Measurements from ENCODE around the gene CES2. TPM values are rescaled to one million over a fixed set of nuclear protein-coding genes. Genes with fewer than 3 reads are reported as not detected.

The CES2 gene
- total and polyA plus RNA-seq, 2 donors (not counting 3 experiments of a cell fraction or from before 2014, with no cell fraction given): 19.1 to 28.8 TPM

DNA sequence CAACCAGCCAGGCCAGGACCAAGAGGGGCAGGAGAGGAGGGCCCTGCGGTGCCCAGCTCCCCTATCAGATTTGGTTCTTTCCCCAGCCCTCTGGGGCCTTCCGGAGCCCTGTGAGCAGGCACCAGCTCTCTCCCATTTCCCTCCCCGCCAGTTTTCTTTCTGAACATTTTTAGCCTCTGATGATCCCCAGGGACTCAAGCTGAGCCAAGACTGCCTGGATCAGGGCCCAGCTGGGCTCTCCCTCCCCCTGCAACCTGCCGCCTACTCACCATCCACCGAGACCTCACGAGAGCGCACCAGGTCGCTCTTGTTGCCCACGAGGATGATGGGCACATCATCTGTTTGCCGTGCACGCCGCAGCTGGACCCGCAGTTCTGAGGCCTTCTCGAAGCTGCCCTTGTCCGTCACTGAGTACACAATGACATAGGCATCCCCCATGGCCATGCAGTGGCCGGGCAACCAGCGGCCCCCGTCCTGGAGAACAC is 12.0 kb upstream of the CES2 start:
- no peaks in the 10 kb centered on the region for H3K36me3 ChIP-seq (ENCODE audit: control insufficient read depth in 2 of 2, extremely low read depth in 1 of 2, insufficient read depth in 2 of 2, low read length in 2 of 2)
- H3K4me3 ChIP-seq (replicated peaks in 1 of 3; ENCODE audit: insufficient read depth in 1 of 3, low read depth in 1 of 3, low read length in 3 of 3): no peak overlapping the region
- no peaks in the 10 kb centered on the region for H3K79me2 ChIP-seq (ENCODE audit: control insufficient read depth, insufficient read depth, low read length)
- peaks cover 3% of the 10 kb centered on the region for H3K4me1 ChIP-seq (ENCODE audit: control insufficient read depth, extremely low read depth, insufficient read depth, low read length)
- CTCF ChIA-PET: interaction anchor here (0.9 to 1.1 kb wide), 2 partner anchors 13 to 28 kb away, joined by 5 to 6 read pairs; no protein-coding TSS in a partner anchor
- H3K4me2 ChIP-seq (ENCODE audit: insufficient read depth, low read length): no peak overlapping the region
- H4K20me1 ChIP-seq (replicated peaks; ENCODE audit: control insufficient read depth, extremely low read depth, insufficient read depth, low read length): no peaks in the 10 kb centered on the region
- FAIRE-seq (no peak), DNase-seq (ENCODE audit: low read depth, low spot score) (no peak)
- no peaks in the 10 kb centered on the region for H3K9me1 ChIP-seq (replicated peaks; ENCODE audit: control insufficient read depth, extremely low read depth, insufficient read depth, low read length)
- no peak for TF ChIP-seq MYC (IDR thresholded peaks at IDR 0.05; ENCODE audit: low read depth, low read length)
- TF ChIP-seq JUN (IDR thresholded peaks at IDR 0.05; ENCODE audit: borderline replicate concordance, insufficient read depth, insufficient read length, low read depth): no peak
- no peak for TF ChIP-seq POLR2A (IDR thresholded peaks at IDR 0.05; ENCODE audit: low read depth, low read length)
- no peak for TF ChIP-seq GATA2 (IDR thresholded peaks at IDR 0.05; ENCODE audit: insufficient read depth, insufficient read length, low read depth, low read length)
- no peak for TF ChIP-seq POLR2AphosphoS5 (IDR thresholded peaks at IDR 0.05; ENCODE audit: insufficient read depth, low read depth, low read length)
- H3K27ac ChIP-seq (ENCODE audit: insufficient read depth, low read depth, low read length): no peak overlapping the region
- no peaks in the 10 kb centered on the region for H3K9me3 ChIP-seq (replicated peaks; ENCODE audit: control insufficient read depth, insufficient read depth, low read length)
- no peak overlapping the region for H2AFZ ChIP-seq (ENCODE audit: low read depth, low read length)
- peaks cover 35 to 41% of the 10 kb centered on the region in 2 experiments for H3K27me3 ChIP-seq (ENCODE audit: control insufficient read depth in 2 of 2, insufficient read depth in 2 of 2, low read length in 2 of 2)
- POLR2A ChIA-PET: no interaction called here
- intact Hi-C loops (cut with micrococcal nuclease): no loop called here
- H3K9ac ChIP-seq (replicated peaks; ENCODE audit: extremely low read depth, insufficient read depth, low read length): no peak overlapping the region
- dilution Hi-C loops (cut with MboI; ENCODE audit: extremely low pct_ligation_motif_present, low sequenced_read_pairs): no loop called here
- no TSS peak for BruUV-seq (replicated peaks)

DNA sequence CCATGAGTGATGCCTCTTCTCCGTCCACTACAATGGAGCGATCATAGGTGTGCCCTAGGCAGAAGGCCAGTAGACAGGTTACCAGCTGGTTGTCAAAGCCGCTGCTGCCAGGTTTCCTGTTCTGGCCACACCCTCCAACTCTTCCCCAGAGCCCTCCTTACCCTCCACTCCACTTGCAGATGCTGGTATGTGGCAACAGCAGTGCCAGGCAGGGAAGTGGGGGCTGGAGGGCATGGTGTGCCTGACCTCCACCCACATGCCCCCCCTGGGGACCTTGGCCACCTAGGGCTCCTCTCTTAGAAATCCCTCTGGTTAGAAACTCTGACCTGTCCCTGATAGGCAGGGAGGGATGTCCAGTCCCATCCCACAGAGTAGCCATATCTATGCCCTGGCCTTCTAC is 11.4 kb upstream of the CES2 start:
- H3K9me1 ChIP-seq (replicated peaks; ENCODE audit: control insufficient read depth, extremely low read depth, insufficient read depth, low read length): no peaks in the 10 kb centered on the region
- no peaks in the 10 kb centered on the region for H3K36me3 ChIP-seq (ENCODE audit: control insufficient read depth in 2 of 2, extremely low read depth in 1 of 2, insufficient read depth in 2 of 2, low read length in 2 of 2)
- intact Hi-C loops (cut with micrococcal nuclease): loop anchor here (1.0 kb wide), 1 partner anchor 29 kb away; no protein-coding TSS in a partner anchor
- no peak overlapping the region for H3K9ac ChIP-seq (replicated peaks; ENCODE audit: extremely low read depth, insufficient read depth, low read length)
- CTCF ChIA-PET: interaction anchor here (0.9 to 1.1 kb wide), 2 partner anchors 13 to 28 kb away, joined by 5 to 6 read pairs; no protein-coding TSS in a partner anchor
- H3K4me3 ChIP-seq (replicated peaks in 1 of 3; ENCODE audit: insufficient read depth in 1 of 3, low read depth in 1 of 3, low read length in 3 of 3): no peak overlapping the region
- no TSS peak for BruUV-seq (replicated peaks)
- no peak overlapping the region for H3K27ac ChIP-seq (ENCODE audit: insufficient read depth, low read depth, low read length)
- no peak for DNase-seq (ENCODE audit: low read depth, low spot score)
- H3K4me1 ChIP-seq (ENCODE audit: control insufficient read depth, extremely low read depth, insufficient read depth, low read length): peaks cover 3% of the 10 kb centered on the region
- no peak overlapping the region for H2AFZ ChIP-seq (ENCODE audit: low read depth, low read length)
- POLR2A ChIA-PET: no interaction called here
- no peaks in the 10 kb centered on the region for H3K79me2 ChIP-seq (ENCODE audit: control insufficient read depth, insufficient read depth, low read length)
- dilution Hi-C loops (cut with MboI; ENCODE audit: extremely low pct_ligation_motif_present, low sequenced_read_pairs): no loop called here
- H3K9me3 ChIP-seq (replicated peaks; ENCODE audit: control insufficient read depth, insufficient read depth, low read length): no peaks in the 10 kb centered on the region
- H4K20me1 ChIP-seq (replicated peaks; ENCODE audit: control insufficient read depth, extremely low read depth, insufficient read depth, low read length): no peaks in the 10 kb centered on the region
- FAIRE-seq: no peak
- H3K27me3 ChIP-seq (ENCODE audit: control insufficient read depth in 2 of 2, insufficient read depth in 2 of 2, low read length in 2 of 2): peaks cover 35 to 41% of the 10 kb centered on the region in 2 experiments
- TF ChIP-seq MYC (IDR thresholded peaks at IDR 0.05; ENCODE audit: low read depth, low read length): no peak
- no peak for TF ChIP-seq JUN (IDR thresholded peaks at IDR 0.05; ENCODE audit: borderline replicate concordance, insufficient read depth, insufficient read length, low read depth)
- TF ChIP-seq, protein P1, sequence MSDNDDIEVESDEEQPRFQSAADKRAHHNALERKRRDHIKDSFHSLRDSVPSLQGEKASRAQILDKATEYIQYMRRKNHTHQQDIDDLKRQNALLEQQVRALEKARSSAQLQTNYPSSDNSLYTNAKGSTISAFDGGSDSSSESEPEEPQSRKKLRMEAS (IDR thresholded peaks at IDR 0.05; ENCODE audit: insufficient read depth, insufficient read length): no peak
- no peak for TF ChIP-seq GATA2 (IDR thresholded peaks at IDR 0.05; ENCODE audit: insufficient read depth, insufficient read length, low read depth, low read length)
- TF ChIP-seq, protein P2, sequence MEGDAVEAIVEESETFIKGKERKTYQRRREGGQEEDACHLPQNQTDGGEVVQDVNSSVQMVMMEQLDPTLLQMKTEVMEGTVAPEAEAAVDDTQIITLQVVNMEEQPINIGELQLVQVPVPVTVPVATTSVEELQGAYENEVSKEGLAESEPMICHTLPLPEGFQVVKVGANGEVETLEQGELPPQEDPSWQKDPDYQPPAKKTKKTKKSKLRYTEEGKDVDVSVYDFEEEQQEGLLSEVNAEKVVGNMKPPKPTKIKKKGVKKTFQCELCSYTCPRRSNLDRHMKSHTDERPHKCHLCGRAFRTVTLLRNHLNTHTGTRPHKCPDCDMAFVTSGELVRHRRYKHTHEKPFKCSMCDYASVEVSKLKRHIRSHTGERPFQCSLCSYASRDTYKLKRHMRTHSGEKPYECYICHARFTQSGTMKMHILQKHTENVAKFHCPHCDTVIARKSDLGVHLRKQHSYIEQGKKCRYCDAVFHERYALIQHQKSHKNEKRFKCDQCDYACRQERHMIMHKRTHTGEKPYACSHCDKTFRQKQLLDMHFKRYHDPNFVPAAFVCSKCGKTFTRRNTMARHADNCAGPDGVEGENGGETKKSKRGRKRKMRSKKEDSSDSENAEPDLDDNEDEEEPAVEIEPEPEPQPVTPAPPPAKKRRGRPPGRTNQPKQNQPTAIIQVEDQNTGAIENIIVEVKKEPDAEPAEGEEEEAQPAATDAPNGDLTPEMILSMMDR (IDR thresholded peaks at IDR 0.05; ENCODE audit: extremely low read depth in 1 of 2, insufficient read depth in 1 of 2, low read depth in 1 of 2, low read length in 2 of 2): no peak
- TF ChIP-seq FOS (IDR thresholded peaks at IDR 0.05; ENCODE audit: borderline replicate concordance, insufficient read depth, low read length): no peak
- TF ChIP-seq POLR2A (IDR thresholded peaks at IDR 0.05; ENCODE audit: low read depth, low read length): no peak
- TF ChIP-seq EZH2 (IDR thresholded peaks at IDR 0.05; ENCODE audit: borderline replicate concordance, low read depth, low read length, severe bottlenecking): no peak
- TF ChIP-seq POLR2AphosphoS5 (IDR thresholded peaks at IDR 0.05; ENCODE audit: insufficient read depth, low read depth, low read length): no peak
- H3K4me2 ChIP-seq (ENCODE audit: insufficient read depth, low read length): no peak overlapping the region

Data from endothelial cell of umbilical vein (primary cell).